ENCODE results near the gene IL1R2. TPM values are rescaled to one million over a fixed set of nuclear protein-coding genes. Genes with fewer than 3 reads are reported as not detected.

The IL1R2 gene
- total and polyA plus RNA-seq, 2 experiments from 2014 or later: not detected

- ATAC-seq: no peak
- Mint-ChIP-seq H3K27ac (no peak overlapping the region), H3K27me3 (ENCODE audit: insufficient read depth, low read depth, poor library complexity) (peaks cover 5% of the 10 kb centered on the region), H3K9me3 (no peaks in the 10 kb centered on the region), H3K36me3 (ENCODE audit: low read depth) (no peaks in the 10 kb centered on the region), H3K4me3 (no peak overlapping the region), H3K4me1 (no peaks in the 10 kb centered on the region)
- Histone ChIP-seq H4K20me1 (replicated peaks; ENCODE audit: insufficient read depth) (0 out of 2 replicates have a peak, but pooled peaks cover 4% of the 10 kb centered on the region), H3K79me2 (replicated peaks; ENCODE audit: insufficient read depth) (no peaks in the 10 kb centered on the region), H3K4me3 (no peak overlapping the region), H3K4me1 (ENCODE audit: insufficient read depth) (no peaks in the 10 kb centered on the region), H3K27me3 (ENCODE audit: insufficient read depth) (no peaks in the 10 kb centered on the region), H3F3A (replicated peaks; ENCODE audit: low read depth) (no peaks in the 10 kb centered on the region), H3K9me2 (ENCODE audit: insufficient read depth) (no peaks in the 10 kb centered on the region), H3K36me3 (ENCODE audit: insufficient read depth) (no peaks in the 10 kb centered on the region; the same call in 1 of the 2 replicates), H2AFZ (no peak overlapping the region), H3K27ac (ENCODE audit: low read depth) (no peak overlapping the region), H3K4me2 (no peak overlapping the region)
- no peak for TF ChIP-seq CREB1 (CRISPR knock-in tag; IDR thresholded peaks at IDR 0.05; ENCODE audit: low read depth)
- no peak for TF ChIP-seq EZH2phosphoT487 (IDR thresholded peaks at IDR 0.05; ENCODE audit: unreplicated experiment)
- TF ChIP-seq, protein P1, sequence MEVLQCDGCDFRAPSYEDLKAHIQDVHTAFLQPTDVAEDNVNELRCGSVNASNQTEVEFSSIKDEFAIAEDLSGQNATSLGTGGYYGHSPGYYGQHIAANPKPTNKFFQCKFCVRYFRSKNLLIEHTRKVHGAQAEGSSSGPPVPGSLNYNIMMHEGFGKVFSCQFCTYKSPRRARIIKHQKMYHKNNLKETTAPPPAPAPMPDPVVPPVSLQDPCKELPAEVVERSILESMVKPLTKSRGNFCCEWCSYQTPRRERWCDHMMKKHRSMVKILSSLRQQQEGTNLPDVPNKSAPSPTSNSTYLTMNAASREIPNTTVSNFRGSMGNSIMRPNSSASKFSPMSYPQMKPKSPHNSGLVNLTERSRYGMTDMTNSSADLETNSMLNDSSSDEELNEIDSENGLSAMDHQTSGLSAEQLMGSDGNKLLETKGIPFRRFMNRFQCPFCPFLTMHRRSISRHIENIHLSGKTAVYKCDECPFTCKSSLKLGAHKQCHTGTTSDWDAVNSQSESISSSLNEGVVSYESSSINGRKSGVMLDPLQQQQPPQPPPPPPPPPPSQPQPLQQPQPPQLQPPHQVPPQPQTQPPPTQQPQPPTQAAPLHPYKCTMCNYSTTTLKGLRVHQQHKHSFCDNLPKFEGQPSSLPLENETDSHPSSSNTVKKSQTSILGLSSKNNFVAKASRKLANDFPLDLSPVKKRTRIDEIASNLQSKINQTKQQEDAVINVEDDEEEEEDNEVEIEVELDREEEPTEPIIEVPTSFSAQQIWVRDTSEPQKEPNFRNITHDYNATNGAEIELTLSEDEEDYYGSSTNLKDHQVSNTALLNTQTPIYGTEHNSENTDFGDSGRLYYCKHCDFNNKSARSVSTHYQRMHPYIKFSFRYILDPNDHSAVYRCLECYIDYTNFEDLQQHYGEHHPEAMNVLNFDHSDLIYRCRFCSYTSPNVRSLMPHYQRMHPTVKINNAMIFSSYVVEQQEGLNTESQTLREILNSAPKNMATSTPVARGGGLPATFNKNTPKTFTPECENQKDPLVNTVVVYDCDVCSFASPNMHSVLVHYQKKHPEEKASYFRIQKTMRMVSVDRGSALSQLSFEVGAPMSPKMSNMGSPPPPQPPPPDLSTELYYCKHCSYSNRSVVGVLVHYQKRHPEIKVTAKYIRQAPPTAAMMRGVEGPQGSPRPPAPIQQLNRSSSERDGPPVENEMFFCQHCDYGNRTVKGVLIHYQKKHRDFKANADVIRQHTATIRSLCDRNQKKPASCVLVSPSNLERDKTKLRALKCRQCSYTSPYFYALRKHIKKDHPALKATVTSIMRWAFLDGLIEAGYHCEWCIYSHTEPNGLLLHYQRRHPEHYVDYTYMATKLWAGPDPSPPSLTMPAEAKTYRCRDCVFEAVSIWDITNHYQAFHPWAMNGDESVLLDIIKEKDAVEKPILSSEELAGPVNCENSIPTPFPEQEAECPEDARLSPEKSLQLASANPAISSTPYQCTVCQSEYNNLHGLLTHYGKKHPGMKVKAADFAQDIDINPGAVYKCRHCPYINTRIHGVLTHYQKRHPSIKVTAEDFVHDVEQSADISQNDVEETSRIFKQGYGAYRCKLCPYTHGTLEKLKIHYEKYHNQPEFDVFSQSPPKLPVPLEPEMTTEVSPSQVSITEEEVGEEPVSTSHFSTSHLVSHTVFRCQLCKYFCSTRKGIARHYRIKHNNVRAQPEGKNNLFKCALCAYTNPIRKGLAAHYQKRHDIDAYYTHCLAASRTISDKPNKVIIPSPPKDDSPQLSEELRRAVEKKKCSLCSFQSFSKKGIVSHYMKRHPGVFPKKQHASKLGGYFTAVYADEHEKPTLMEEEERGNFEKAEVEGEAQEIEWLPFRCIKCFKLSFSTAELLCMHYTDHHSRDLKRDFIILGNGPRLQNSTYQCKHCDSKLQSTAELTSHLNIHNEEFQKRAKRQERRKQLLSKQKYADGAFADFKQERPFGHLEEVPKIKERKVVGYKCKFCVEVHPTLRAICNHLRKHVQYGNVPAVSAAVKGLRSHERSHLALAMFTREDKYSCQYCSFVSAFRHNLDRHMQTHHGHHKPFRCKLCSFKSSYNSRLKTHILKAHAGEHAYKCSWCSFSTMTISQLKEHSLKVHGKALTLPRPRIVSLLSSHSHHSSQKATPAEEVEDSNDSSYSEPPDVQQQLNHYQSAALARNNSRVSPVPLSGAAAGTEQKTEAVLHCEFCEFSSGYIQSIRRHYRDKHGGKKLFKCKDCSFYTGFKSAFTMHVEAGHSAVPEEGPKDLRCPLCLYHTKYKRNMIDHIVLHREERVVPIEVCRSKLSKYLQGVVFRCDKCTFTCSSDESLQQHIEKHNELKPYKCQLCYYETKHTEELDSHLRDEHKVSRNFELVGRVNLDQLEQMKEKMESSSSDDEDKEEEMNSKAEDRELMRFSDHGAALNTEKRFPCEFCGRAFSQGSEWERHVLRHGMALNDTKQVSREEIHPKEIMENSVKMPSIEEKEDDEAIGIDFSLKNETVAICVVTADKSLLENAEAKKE (CRISPR knock-in tag; IDR thresholded peaks at IDR 0.05): no peak
- TF ChIP-seq EZH2 (IDR thresholded peaks at IDR 0.05; ENCODE audit: low read depth, unreplicated experiment): no peak
- no peak for DNase-seq (ENCODE audit: low spot score)
These were observed 24.7 kb downstream of the IL1R2 start for GRCh38 chr2:102016399-102016955.

DNA sequence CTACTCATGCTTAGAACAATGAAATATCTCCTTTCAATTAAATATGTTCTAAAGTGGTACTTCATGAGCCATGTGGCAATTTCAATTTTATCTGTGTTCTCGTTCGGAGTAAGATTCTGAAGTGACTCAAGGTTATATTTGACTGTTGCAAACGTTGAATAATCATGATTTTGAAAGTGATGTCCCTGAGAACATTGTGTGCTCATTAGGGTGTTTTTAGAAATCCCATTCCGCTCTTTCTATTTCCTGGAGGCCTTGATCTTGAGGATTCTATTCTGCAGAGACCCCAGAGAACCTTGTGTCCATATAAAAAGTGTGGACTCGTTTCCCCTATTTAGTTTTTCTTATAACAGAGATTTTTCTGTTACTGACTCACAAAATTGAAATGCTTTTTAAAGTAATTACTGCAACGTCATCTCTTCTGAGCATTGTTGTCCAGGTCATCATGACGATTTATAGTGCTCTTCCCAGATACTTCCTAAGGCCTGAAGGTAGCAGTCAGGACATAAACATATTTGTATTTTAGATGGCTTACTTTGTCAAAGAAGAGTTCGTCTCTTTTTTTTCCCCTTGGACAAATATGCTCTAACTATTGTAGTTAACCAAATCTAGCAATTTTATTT lies 27.2 kb downstream of the IL1R2 start:
- Histone ChIP-seq H3K9me2 (ENCODE audit: insufficient read depth) (no peaks in the 10 kb centered on the region), H3K4me2 (no peak overlapping the region), H3K4me1 (ENCODE audit: insufficient read depth) (no peaks in the 10 kb centered on the region), H3K27me3 (ENCODE audit: insufficient read depth) (no peaks in the 10 kb centered on the region), H3K79me2 (replicated peaks; ENCODE audit: insufficient read depth) (no peaks in the 10 kb centered on the region), H2AFZ (no peak overlapping the region), H3K4me3 (no peak overlapping the region), H4K20me1 (replicated peaks; ENCODE audit: insufficient read depth) (0 out of 2 replicates have a peak, but pooled peaks cover 4% of the 10 kb centered on the region), H3F3A (replicated peaks; ENCODE audit: low read depth) (no peaks in the 10 kb centered on the region), H3K27ac (ENCODE audit: low read depth) (no peak overlapping the region), H3K36me3 (ENCODE audit: insufficient read depth) (no peaks in the 10 kb centered on the region; the same call in 1 of the 2 replicates)
- Mint-ChIP-seq H3K36me3 (ENCODE audit: low read depth) (no peaks in the 10 kb centered on the region), H3K27ac (no peak overlapping the region), H3K27me3 (ENCODE audit: insufficient read depth, low read depth, poor library complexity) (peaks cover 5% of the 10 kb centered on the region), H3K9me3 (no peaks in the 10 kb centered on the region), H3K4me1 (no peaks in the 10 kb centered on the region), H3K4me3 (no peak overlapping the region)
- no peak for DNase-seq (ENCODE audit: low spot score)
- no peak for ATAC-seq
- TF ChIP-seq CREB1 (CRISPR knock-in tag; IDR thresholded peaks at IDR 0.05; ENCODE audit: low read depth) (no peak), JUNB (IDR thresholded peaks at IDR 0.05; ENCODE audit: unreplicated experiment) (no peak)
- TF ChIP-seq, protein P1 (CRISPR knock-in tag; IDR thresholded peaks at IDR 0.05): no peak

All from GM23338 (cell line).